WTC11 (cell line): ENCODE measurements around the gene BEND4.

Source experiments
- ATF3 ChIP-seq: sonication (generic); formaldehyde crosslinking; conservative IDR thresholded peaks from 2 replicates; pipeline ENCODE4 v1.8.1; 2022; ENCODE audit warnings: mild to moderate bottlenecking, missing genetic modification reagents
- CREB1 ChIP-seq: sonication (generic); formaldehyde crosslinking; IDR thresholded peaks from 2 replicates; pipeline ENCODE4 v1.8.0; 2023; ENCODE audit warnings: mild to moderate bottlenecking, missing genetic modification reagents
- CREM ChIP-seq: sonication (generic); formaldehyde crosslinking; IDR thresholded peaks from 2 replicates; pipeline ENCODE4 v1.8.1; 2022; ENCODE audit warnings: mild to moderate bottlenecking, missing genetic modification reagents, moderate library complexity
- CTCF ChIP-seq: fragments of 200-600 bp; IDR thresholded peaks from 2 replicates; pipeline ENCODE4 v1.8.0; 2022; ENCODE audit warnings: antibody characterized with exemption
- FOXP4 ChIP-seq: sonication (generic); formaldehyde crosslinking; IDR thresholded peaks from 2 replicates; pipeline ENCODE4 v1.8.0; 2022; ENCODE audit warnings: mild to moderate bottlenecking, missing genetic modification reagents
- GRHL2 ChIP-seq: fragments of 250-450 bp; sonication (Bioruptor Pico); IDR thresholded peaks from 2 replicates; pipeline ENCODE4 v1.8.0; 2022; ENCODE audit warnings: mild to moderate bottlenecking, moderate library complexity; ENCODE audit not compliant: insufficient replicate concordance, severe bottlenecking
- JAZF1 ChIP-seq: fragments of 250-450 bp; sonication (Bioruptor Pico); IDR thresholded peaks from 2 replicates; pipeline ENCODE4 v1.9.0; 2021; ENCODE audit warnings: moderate library complexity, mild to moderate bottlenecking, inconsistent platforms
- KAT7 ChIP-seq: sonication (generic); formaldehyde crosslinking; IDR thresholded peaks from 2 replicates; pipeline ENCODE4 v1.8.1; 2023; ENCODE audit warnings: missing genetic modification reagents, mild to moderate bottlenecking, borderline replicate concordance
- SMAD3 ChIP-seq: sonication (generic); formaldehyde crosslinking; IDR thresholded peaks from 2 replicates; pipeline ENCODE4 v1.8.0; 2022; ENCODE audit warnings: missing genetic modification reagents, mild to moderate bottlenecking, borderline replicate concordance
- USF2 ChIP-seq: sonication (generic); formaldehyde crosslinking; IDR thresholded peaks from 2 replicates; pipeline ENCODE4 v1.8.1; 2023; ENCODE audit warnings: mild to moderate bottlenecking, missing genetic modification reagents, moderate library complexity
- ZNF138 ChIP-seq: sonication (generic); formaldehyde crosslinking; conservative IDR thresholded peaks from 2 replicates; pipeline ENCODE4 v1.8.1; 2022; ENCODE audit warnings: mild to moderate bottlenecking, moderate library complexity, missing genetic modification reagents
- ZNF512 ChIP-seq: sonication (generic); formaldehyde crosslinking; IDR thresholded peaks from 2 replicates; pipeline ENCODE4 v1.8.1; 2022; ENCODE audit warnings: missing genetic modification reagents, borderline replicate concordance

GRCh38 chr4:42172921-42173320, 20.5 kb upstream of the BEND4 start:
- TF ChIP-seq CREB1 (CRISPR knock-in tag) = no peak
- TF ChIP-seq ZNF138 (CRISPR knock-in tag) = no peak
- TF ChIP-seq CTCF = no peak
- TF ChIP-seq KAT7 (CRISPR knock-in tag) = no peak
- TF ChIP-seq USF2 = no peak
- TF ChIP-seq GRHL2 (CRISPR knock-in tag) = no peak
- TF ChIP-seq SMAD3 (CRISPR knock-in tag) = no peak
- no peak for TF ChIP-seq ATF3 (CRISPR knock-in tag)
- TF ChIP-seq ZNF512 (CRISPR knock-in tag) = no peak
- no peak for TF ChIP-seq FOXP4 (CRISPR knock-in tag)
- TF ChIP-seq JAZF1 (CRISPR knock-in tag) = no peak
- no peak for TF ChIP-seq CREM (CRISPR knock-in tag)
